ENCODE measurements around the gene DGAT2.

GRCh38 chr11:75781296-75781695 is 12.7 kb downstream of the DGAT2 start:
- TF ChIP-seq CREB1 (IDR thresholded peaks at IDR 0.05; ENCODE audit: low read depth) (no peak), EGR1 (IDR thresholded peaks at IDR 0.05) (no peak), USF1 (IDR thresholded peaks at IDR 0.05) (no peak), EP300 (IDR thresholded peaks at IDR 0.05; ENCODE audit: borderline replicate concordance) (no peak)

Measured in Ishikawa (cell line).